Esophagus muscularis mucosa (tissue), 4 donors: Measurements from ENCODE around the gene TMEM247. TPM values are rescaled to one million over a fixed set of nuclear protein-coding genes. Genes with fewer than 3 reads are reported as not detected.

Experiments used
- DNase-seq: peaks from one replicate; pipeline ENCODE4 v3.0.0-alpha.2; 2017; ENCODE audit errors: extremely low spot score
- H3K27ac ChIP-seq, 4 donors: fragments of 200-600 bp; sonication (generic); replicated peaks in 1 of 4; 1 replicate in 3 of 4; 2 replicates in 1 of 4; pipeline ENCODE4 v1.5.1; 2016 to 2019; ENCODE audit warnings: mild to moderate bottlenecking in 1 of 4
- H3K27me3 ChIP-seq, 4 donors: fragments of 200-600 bp; sonication (generic); one replicate each; pipeline versions ENCODE4 v1.5.1 to v1.6.0; 2016 to 2019
- H3K36me3 ChIP-seq, 4 donors: fragments of 200-600 bp; sonication (generic); one replicate each; pipeline ENCODE4 v1.5.1; 2016 to 2019
- H3K4me1 ChIP-seq, 4 donors: fragments of 200-600 bp; sonication (generic); one replicate each; pipeline ENCODE4 v1.5.1; 2016 to 2019
- H3K4me3 ChIP-seq, 4 donors: fragments of 200-600 bp; sonication (generic); 1 replicate in 2 of 4; 2 replicates in 2 of 4; pipeline ENCODE4 v1.5.1; 2016 to 2019; ENCODE audit warnings: mild to moderate bottlenecking in 4 of 4, moderate library complexity in 1 of 4
- H3K9me3 ChIP-seq, 4 donors: fragments of 200-600 bp; sonication (generic); 1 replicate in 3 of 4; 2 replicates in 1 of 4; pipeline ENCODE4 v1.5.1; 2016 to 2019
- EP300 ChIP-seq: sonication (generic); formaldehyde crosslinking; IDR thresholded peaks from one replicate; pipeline ENCODE4 v1.6.1; 2017; ENCODE audit warnings: antibody characterized with exemption
- POLR2A ChIP-seq: fragments of 450-650 bp; IDR thresholded peaks from one replicate; pipeline ENCODE4 v1.6.1; 2017; ENCODE audit warnings: antibody characterized with exemption, moderate library complexity, mild to moderate bottlenecking, low read depth
- POLR2AphosphoS5 ChIP-seq, 2 donors: sonication (generic); formaldehyde crosslinking; IDR thresholded peaks; one replicate each; pipeline ENCODE4 v1.6.1; 2017; ENCODE audit warnings: antibody characterized with exemption in 2 of 2
- WGBS: methylation state at CpG from one replicate; pipeline ENCODE4 v1.1.5; 2018; 5-methylcytosine and 5-hydroxymethylcytosine counted together
- intact Hi-C: fragments of 100-400 bp; cut with DNase I; formaldehyde crosslinking; loops from one replicate; pipeline ENCODE4 v1.15.1; 2023
- total RNA-seq, 4 donors: library from RNA; depleted of rRNA; stranded (reverse); fragments of >200 nt; gene quantifications; one replicate each; pipeline versions ENCODE4 v1.1.0 to v1.2.1, GENCODE V29; 2016
- TF ChIP-seq, protein P1 (sequence below), 3 experiments: fragments of 200-600 bp in 2 of 3; fragments of 450-650 bp in 1 of 3; sonication (generic) in 2 of 3; IDR thresholded peaks; one replicate each; pipeline ENCODE4 v1.5.1; 2017 to 2019; ENCODE audit warnings: antibody characterized with exemption in 3 of 3, mild to moderate bottlenecking in 2 of 3, moderate library complexity in 1 of 3

Gene TMEM247
- total RNA-seq, 4 donors from 2014 or later: not detected

DNA sequence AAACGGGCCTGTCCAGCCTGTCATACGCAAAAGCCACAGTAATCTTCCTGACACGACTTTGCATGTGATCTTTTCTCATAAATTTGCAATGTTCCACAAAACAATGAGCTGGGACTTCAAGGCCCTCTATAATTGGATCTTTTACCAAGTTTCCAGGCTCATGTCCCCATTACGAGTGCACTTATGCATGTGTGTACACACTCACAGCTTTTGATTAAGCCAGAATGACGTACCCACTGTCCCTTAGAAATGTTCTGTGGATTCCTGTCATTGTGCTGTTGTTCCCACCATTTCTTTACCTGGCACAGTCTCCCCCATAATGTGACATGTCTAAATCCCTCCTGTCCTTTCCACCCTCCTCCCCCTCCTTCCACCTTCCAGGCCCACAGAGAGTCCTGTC is 19.7 kb upstream of the TMEM247 start:
- Histone ChIP-seq H3K27me3 (no peaks in the 10 kb centered on the region), H3K4me1 (peaks cover 15 to 40% (median 36%) of the 10 kb centered on the region in 4 donors), H3K4me3 (no peak overlapping the region), H3K36me3 (no peaks in the 10 kb centered on the region), H3K9me3 (no peaks in the 10 kb centered on the region), H3K27ac (peak overlapping the region in 3 of 4 donors; percentile 59 to 71 (median 64))
- 77% methylated on average over 5 of the region's 5 CpGs for WGBS
- no peak for DNase-seq
- intact Hi-C loops: loop anchor here (2.0 to 10.0 kb wide), 3 partner anchors 95 to 815 kb away; no protein-coding TSS in a partner anchor
- TF ChIP-seq, protein P1, sequence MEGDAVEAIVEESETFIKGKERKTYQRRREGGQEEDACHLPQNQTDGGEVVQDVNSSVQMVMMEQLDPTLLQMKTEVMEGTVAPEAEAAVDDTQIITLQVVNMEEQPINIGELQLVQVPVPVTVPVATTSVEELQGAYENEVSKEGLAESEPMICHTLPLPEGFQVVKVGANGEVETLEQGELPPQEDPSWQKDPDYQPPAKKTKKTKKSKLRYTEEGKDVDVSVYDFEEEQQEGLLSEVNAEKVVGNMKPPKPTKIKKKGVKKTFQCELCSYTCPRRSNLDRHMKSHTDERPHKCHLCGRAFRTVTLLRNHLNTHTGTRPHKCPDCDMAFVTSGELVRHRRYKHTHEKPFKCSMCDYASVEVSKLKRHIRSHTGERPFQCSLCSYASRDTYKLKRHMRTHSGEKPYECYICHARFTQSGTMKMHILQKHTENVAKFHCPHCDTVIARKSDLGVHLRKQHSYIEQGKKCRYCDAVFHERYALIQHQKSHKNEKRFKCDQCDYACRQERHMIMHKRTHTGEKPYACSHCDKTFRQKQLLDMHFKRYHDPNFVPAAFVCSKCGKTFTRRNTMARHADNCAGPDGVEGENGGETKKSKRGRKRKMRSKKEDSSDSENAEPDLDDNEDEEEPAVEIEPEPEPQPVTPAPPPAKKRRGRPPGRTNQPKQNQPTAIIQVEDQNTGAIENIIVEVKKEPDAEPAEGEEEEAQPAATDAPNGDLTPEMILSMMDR (IDR thresholded peaks at IDR 0.05): no peak
- no peak for TF ChIP-seq POLR2A
- TF ChIP-seq EP300: no peak
- TF ChIP-seq POLR2AphosphoS5 (IDR thresholded peaks at IDR 0.05): no peak

DNA sequence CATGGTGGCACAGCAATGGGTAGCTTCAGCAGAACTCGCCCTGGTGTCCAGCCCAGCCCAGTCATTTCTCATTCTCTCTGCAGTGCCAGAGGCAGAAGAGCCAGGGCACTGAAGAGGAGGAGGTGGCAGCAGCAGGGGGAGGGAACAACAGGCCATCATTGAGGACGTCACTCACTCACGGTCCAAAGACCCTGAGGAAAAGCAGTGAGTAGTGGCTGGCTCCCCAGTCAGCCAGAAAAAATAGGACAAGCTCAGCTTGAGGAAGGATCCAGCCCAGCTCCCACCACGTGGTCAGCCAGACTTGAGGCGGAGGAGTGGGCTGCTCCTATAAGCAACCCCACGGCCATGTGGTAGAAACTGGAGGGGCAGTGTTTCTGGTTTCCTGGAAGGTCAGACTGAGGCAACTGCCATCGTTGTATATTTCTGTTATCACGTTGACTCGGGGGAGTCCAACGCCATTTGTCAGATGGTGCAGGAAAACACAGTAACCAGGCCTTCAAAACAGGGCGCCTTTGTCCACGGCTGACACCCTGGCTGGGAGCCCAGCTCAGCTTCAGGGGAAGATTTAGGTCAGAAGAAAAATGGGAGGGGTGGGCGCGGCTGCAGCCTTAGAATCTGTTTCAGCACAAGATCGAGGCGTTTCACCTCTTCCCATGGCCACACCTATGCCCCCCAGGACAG is 19.0 kb upstream of the TMEM247 start:
- 36% methylated on average over 16 of the region's 16 CpGs for WGBS

DNA sequence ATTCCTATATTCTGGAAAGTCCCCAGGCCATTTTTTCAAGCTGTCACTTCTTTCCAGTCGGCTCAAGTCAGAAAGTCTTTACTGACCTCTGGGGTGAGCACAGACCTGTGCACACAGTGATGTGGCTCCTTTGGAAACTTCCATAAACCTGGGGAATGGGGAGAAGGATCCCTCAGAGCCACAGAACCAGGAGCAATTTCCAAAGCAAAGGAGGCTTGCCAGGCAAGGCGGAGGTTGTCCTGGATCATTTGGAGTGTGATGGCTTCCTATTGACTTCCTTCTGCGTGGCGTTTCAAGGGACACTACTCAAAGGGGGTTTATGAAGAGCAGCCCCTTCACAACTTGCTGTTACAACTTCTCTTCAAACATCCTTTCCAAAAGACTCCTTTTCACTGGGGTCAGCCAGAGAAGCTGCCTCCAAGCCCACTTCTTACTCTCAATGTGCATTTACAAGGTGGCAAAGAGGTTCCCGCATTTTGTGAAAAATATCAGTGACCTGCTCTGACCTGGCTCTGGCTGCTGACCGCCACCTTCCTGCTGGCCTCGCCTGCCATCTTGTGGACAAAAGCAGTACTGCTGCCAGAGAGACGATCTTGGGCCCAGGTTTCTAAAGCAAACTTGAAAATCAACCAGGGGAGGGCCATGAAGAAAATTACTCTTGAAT is 18.2 kb upstream of the TMEM247 start:
- no peak for TF ChIP-seq POLR2A
- TF ChIP-seq, protein P1 (IDR thresholded peaks at IDR 0.05): peak in 2 of 3 experiments; percentile 99 to 100
- TF ChIP-seq EP300: no peak
- peak in 1 of 2 donors; percentile 66 for TF ChIP-seq POLR2AphosphoS5 (IDR thresholded peaks at IDR 0.05)
- Histone ChIP-seq H3K36me3 (no peaks in the 10 kb centered on the region), H3K27me3 (no peaks in the 10 kb centered on the region), H3K27ac (peak overlapping the region; percentile 30 to 71 (median 62)), H3K4me3 (no peak overlapping the region), H3K4me1 (peaks cover 15 to 44% (median 36%) of the 10 kb centered on the region in 4 donors), H3K9me3 (no peaks in the 10 kb centered on the region)
- WGBS: 46% methylated on average over 5 of the region's 8 CpGs
- peak; percentile 95 for DNase-seq
- intact Hi-C loops: loop anchor here (2.0 kb wide), 1 partner anchor 398 kb away; no protein-coding TSS in a partner anchor

More for the DNA sequence above, 19.0 kb upstream of the TMEM247 start:
- H3K9me3 ChIP-seq: no peaks in the 10 kb centered on the region
- peaks cover 15 to 44% (median 36%) of the 10 kb centered on the region in 4 donors for H3K4me1 ChIP-seq
- H3K4me3 ChIP-seq: no peak overlapping the region
- H3K27ac ChIP-seq: peak overlapping the region; percentile 30 to 71 (median 62)
- no peak for TF ChIP-seq POLR2A
- TF ChIP-seq POLR2AphosphoS5 (IDR thresholded peaks at IDR 0.05): no peak
- TF ChIP-seq, protein P1 (IDR thresholded peaks at IDR 0.05): no peak
- TF ChIP-seq EP300: no peak
- DNase-seq: peak; percentile 88
- no peaks in the 10 kb centered on the region for H3K36me3 ChIP-seq
- H3K27me3 ChIP-seq: no peaks in the 10 kb centered on the region
- intact Hi-C loops: loop anchor here (2.0 kb wide), 1 partner anchor 398 kb away; no protein-coding TSS in a partner anchor

DNA sequence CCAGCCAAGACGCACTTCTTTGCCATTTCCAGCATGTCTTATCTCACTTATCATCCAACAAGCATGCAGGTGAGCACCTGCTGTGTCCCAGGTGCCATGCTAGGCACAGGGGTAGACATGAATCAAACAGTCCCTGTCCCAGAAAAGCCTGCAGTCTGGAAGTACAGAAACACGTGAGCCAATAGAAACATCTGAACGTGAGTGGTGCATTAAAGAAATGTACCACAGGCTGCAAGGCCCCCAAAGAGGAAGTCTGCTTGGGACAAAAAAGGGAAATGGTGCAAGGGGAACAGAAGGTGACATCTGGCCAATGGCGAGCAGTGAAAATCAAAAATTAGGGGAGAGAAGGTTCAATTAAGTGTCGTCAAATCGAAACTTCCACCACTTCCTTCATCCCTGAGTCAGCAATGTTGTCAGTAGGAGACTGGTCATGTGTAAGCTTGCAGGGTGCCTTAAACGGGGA is 17.6 kb upstream of the TMEM247 start:
- 32% methylated on average over 7 of the region's 7 CpGs for WGBS
- Histone ChIP-seq H3K9me3 (no peaks in the 10 kb centered on the region), H3K36me3 (no peaks in the 10 kb centered on the region), H3K27me3 (no peaks in the 10 kb centered on the region), H3K27ac (peak overlapping the region in 3 of 4 donors; percentile 59 to 71 (median 64)), H3K4me1 (peaks cover 15 to 44% (median 36%) of the 10 kb centered on the region in 4 donors), H3K4me3 (no peak overlapping the region)
- intact Hi-C loops: loop anchor here (2.0 kb wide), 1 partner anchor 399 kb away; no protein-coding TSS in a partner anchor
- TF ChIP-seq, protein P1 (IDR thresholded peaks at IDR 0.05): no peak
- TF ChIP-seq EP300 (no peak), POLR2A (no peak), POLR2AphosphoS5 (IDR thresholded peaks at IDR 0.05) (no peak)
- DNase-seq: peak; percentile 74
